HEK293 (cell line): ENCODE results near the gene ERI3.

ENCODE experiments used
- CTCF ChIA-PET: fragments of 350-600 bp; formaldehyde crosslinking; extraction: SDS; loops from one replicate; lab custom pipeline; 2021; ENCODE audit warnings: antibody characterized with exemption; lab: Yijun Ruan, JAX
- POLR2A ChIA-PET: fragments of 300-600 bp; formaldehyde crosslinking; extraction: SDS; loops from one replicate; lab custom pipeline; 2020; ENCODE audit warnings: antibody characterized with exemption, inconsistent platforms; lab: Yijun Ruan, JAX
- H3K27ac ChIP-seq: fragments of 200-500 bp; sonication (Bioruptor generic); 2 replicates; pipeline ENCODE4 v1.5.1; 2014; ENCODE audit warnings: low read depth, low read length, control low read depth, inconsistent platforms; ENCODE audit errors: extremely low read depth
- H3K36me3 ChIP-seq, 2 experiments: fragments of 200-500 bp in 1 of 2; sonication (Bioruptor generic) in 1 of 2; 1 replicate in 1 of 2; 2 replicates in 1 of 2; pipeline ENCODE4 v1.5.1; 2014 to 2017; ENCODE audit warnings: inconsistent platforms in 2 of 2, low read length in 2 of 2; ENCODE audit not compliant: control insufficient read depth in 2 of 2, insufficient read depth in 1 of 2
- H3K4me1 ChIP-seq: fragments of 200-500 bp; sonication (Bioruptor generic); 2 replicates; pipeline ENCODE4 v1.5.1; 2014; ENCODE audit warnings: mild to moderate bottlenecking, low read length, inconsistent platforms; ENCODE audit not compliant: control insufficient read depth, insufficient read depth
- H3K4me3 ChIP-seq: 2 replicates; pipeline ENCODE4 v1.5.1; 2011; ENCODE audit warnings: low read depth, mild to moderate bottlenecking, control low read depth, low read length, moderate library complexity
- H3K9me3 ChIP-seq: fragments of 200-500 bp; sonication (Bioruptor generic); 2 replicates; pipeline ENCODE4 v1.5.1; 2014; ENCODE audit warnings: low read depth, low read length, inconsistent platforms; ENCODE audit not compliant: control insufficient read depth, insufficient read depth
- GLIS1 ChIP-seq: fragments of 450-650 bp; formaldehyde crosslinking; IDR thresholded peaks from 2 replicates; pipeline ENCODE4 v1.5.1; 2016; ENCODE audit warnings: missing biosample characterization, missing genetic modification characterization
- HOXD13 ChIP-seq: sonication (generic); formaldehyde crosslinking; IDR thresholded peaks from 2 replicates; pipeline ENCODE4 v1.8.0; 2022; ENCODE audit warnings: missing genetic modification reagents, borderline replicate concordance
- ZIC2 ChIP-seq: fragments of 450-650 bp; formaldehyde crosslinking; IDR thresholded peaks from 2 replicates; pipeline ENCODE4 v1.5.1; 2016; ENCODE audit warnings: missing biosample characterization, missing genetic modification characterization
- ZNF140 ChIP-seq: fragments of 450-650 bp; formaldehyde crosslinking; IDR thresholded peaks from 2 replicates; pipeline ENCODE4 v1.5.1; 2016; ENCODE audit warnings: missing biosample characterization, missing genetic modification characterization
- ZNF239 ChIP-seq: fragments of 450-650 bp; formaldehyde crosslinking; IDR thresholded peaks from 2 replicates; pipeline ENCODE4 v1.5.1; 2016; ENCODE audit warnings: missing biosample characterization, missing genetic modification characterization
- ZNF292 ChIP-seq: fragments of 450-650 bp; formaldehyde crosslinking; IDR thresholded peaks from 2 replicates; pipeline ENCODE4 v1.5.1; 2016; ENCODE audit warnings: low read depth, missing biosample characterization, missing genetic modification characterization, borderline replicate concordance
- ZNF324 ChIP-seq: fragments of 450-650 bp; formaldehyde crosslinking; IDR thresholded peaks from 2 replicates; pipeline ENCODE4 v1.5.1; 2016; ENCODE audit warnings: missing biosample characterization, missing genetic modification characterization
- ZNF366 ChIP-seq: fragments of 450-650 bp; formaldehyde crosslinking; conservative IDR thresholded peaks from 2 replicates; pipeline ENCODE4 v1.5.1; 2016; ENCODE audit warnings: missing biosample characterization, missing genetic modification characterization
- ZNF37A ChIP-seq: fragments of 450-650 bp; IDR thresholded peaks from 2 replicates; pipeline ENCODE4 v1.5.1; 2018; ENCODE audit warnings: missing biosample characterization, missing genetic modification characterization
- ZNF629 ChIP-seq: fragments of 450-650 bp; formaldehyde crosslinking; IDR thresholded peaks from 2 replicates; pipeline ENCODE4 v1.5.1; 2017; ENCODE audit warnings: missing biosample characterization, missing genetic modification characterization
- ZNF658 ChIP-seq: fragments of 450-650 bp; formaldehyde crosslinking; IDR thresholded peaks from 2 replicates; pipeline ENCODE4; 2016; ENCODE audit warnings: missing biosample characterization, missing genetic modification characterization
- ZNF776 ChIP-seq: fragments of 450-650 bp; formaldehyde crosslinking; IDR thresholded peaks from 2 replicates; pipeline ENCODE4 v1.5.0; 2017; ENCODE audit warnings: missing biosample characterization, missing genetic modification characterization, borderline replicate concordance
- ZNF777 ChIP-seq: fragments of 450-650 bp; formaldehyde crosslinking; IDR thresholded peaks from 2 replicates; pipeline ENCODE4 v1.5.1; 2017; ENCODE audit warnings: missing biosample characterization, missing genetic modification characterization, borderline replicate concordance
- TF ChIP-seq, protein P1 (sequence below): fragments of 450-650 bp; formaldehyde crosslinking; IDR thresholded peaks from 2 replicates; pipeline ENCODE4 v1.5.1; 2016; ENCODE audit warnings: missing biosample characterization, missing genetic modification characterization
- TF ChIP-seq, protein P2 (sequence below): fragments of 450-650 bp; formaldehyde crosslinking; IDR thresholded peaks from 2 replicates; pipeline ENCODE4 v1.5.1; 2017; ENCODE audit warnings: missing biosample characterization, missing genetic modification characterization
- TF ChIP-seq, protein P3 (sequence below): fragments of 450-650 bp; formaldehyde crosslinking; IDR thresholded peaks from 2 replicates; pipeline ENCODE4 v1.5.1; 2016; ENCODE audit warnings: missing biosample characterization, missing genetic modification characterization
- TF ChIP-seq, protein P4 (sequence below): fragments of 450-650 bp; IDR thresholded peaks from 2 replicates; pipeline ENCODE4 v1.5.1; 2018; ENCODE audit warnings: missing biosample characterization, missing genetic modification characterization

ERI3 gene

DNA sequence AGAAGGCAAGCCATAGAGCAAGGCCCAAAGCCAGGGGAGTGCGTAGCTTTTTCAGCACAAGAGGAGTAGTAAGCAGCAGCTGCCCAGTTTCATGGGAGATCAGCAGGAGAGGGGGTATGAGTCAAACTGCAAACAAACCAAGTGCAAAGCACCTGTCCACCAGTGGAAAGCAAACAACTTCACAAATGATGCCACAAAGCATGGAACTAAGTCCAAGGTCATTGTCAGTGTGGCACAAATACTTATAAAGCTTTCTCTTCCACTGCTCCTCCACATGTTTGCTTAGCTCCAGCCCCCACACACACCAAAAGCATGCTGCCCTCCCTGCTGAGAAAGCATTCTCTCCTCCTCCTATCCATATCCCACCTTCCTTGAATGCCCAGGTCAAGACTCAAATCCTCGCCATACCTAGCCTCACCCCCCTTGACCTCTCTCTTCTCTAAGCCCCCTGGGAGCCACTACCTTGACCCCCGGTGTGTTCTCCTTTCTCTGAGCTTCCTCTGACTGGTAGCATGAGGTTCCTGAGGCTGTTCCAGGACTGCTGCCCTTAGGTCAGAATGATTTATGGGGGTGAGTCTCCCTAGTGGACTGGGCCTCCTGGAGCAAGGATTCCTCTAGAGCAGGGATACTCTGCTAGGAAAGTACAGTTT, 71.4 kb downstream of the ERI3 start:
- Histone ChIP-seq H3K4me3 (no peak overlapping the region), H3K36me3 (peaks cover 0 to 78% of the 10 kb centered on the region in 2 experiments; a peak in 2 of 3 replicates), H3K4me1 (no peaks in the 10 kb centered on the region), H3K27ac (no peak overlapping the region), H3K9me3 (no peaks in the 10 kb centered on the region)
- TF ChIP-seq GLIS1 (tag by site-specific recombination): 0 out of 2 replicates have a peak, but pooled peaks have one; percentile 6
- peak; percentile 43 for TF ChIP-seq ZIC2 (tag by site-specific recombination)
- TF ChIP-seq ZNF777 (tag by site-specific recombination): no peak
- ChIA-PET CTCF (no interaction called here), POLR2A (no interaction called here)

DNA sequence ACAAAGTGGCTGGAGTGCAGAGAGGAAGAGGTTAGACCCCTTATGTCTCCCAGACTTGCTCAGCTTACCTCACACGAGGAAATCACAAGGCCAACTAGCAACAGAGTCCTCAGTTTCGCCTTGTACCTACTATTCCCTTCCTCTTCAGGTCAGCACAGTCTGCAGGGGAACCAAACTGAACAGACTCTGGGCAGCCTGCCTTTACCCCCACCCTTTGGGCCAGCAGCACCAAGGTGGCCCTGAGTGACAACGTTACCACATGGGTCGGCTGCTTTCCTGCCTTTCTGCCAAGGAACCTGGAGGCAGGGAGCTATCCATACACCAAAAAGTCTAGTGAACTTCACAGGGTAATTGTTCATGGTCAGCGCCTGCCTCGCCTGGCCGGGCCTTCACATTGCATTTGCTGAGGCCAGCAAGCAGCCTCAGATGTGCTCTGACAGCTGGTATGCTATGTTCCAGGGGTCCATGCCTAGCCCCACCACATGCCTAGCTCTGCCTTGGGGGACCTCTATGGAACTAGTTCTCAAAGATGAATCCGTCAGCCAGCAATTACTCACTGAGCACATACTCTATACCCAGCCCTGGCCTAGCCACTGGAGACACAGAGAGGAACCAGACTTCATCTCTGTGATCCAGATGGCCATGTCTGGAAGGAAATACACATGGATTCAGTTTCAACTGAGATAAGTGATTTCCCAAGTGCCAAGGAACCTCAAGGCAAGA, 72.2 kb downstream of the ERI3 start:
- Histone ChIP-seq H3K4me3 (no peak overlapping the region), H3K27ac (no peak overlapping the region), H3K4me1 (no peaks in the 10 kb centered on the region)
- POLR2A ChIA-PET: no interaction called here
- CTCF ChIA-PET: interaction anchor here (0.8 kb wide), 1 partner anchor 10 kb away, joined by 3 read pairs; no protein-coding TSS in a partner anchor
- TF ChIP-seq ZNF37A (tag by site-specific recombination): no peak
- TF ChIP-seq, all 188 proteins: peak for 0
- H3K36me3 ChIP-seq: peaks cover 0 to 70% of the 10 kb centered on the region in 2 experiments; a peak in 2 of 3 replicates
- no peaks in the 10 kb centered on the region for H3K9me3 ChIP-seq

DNA sequence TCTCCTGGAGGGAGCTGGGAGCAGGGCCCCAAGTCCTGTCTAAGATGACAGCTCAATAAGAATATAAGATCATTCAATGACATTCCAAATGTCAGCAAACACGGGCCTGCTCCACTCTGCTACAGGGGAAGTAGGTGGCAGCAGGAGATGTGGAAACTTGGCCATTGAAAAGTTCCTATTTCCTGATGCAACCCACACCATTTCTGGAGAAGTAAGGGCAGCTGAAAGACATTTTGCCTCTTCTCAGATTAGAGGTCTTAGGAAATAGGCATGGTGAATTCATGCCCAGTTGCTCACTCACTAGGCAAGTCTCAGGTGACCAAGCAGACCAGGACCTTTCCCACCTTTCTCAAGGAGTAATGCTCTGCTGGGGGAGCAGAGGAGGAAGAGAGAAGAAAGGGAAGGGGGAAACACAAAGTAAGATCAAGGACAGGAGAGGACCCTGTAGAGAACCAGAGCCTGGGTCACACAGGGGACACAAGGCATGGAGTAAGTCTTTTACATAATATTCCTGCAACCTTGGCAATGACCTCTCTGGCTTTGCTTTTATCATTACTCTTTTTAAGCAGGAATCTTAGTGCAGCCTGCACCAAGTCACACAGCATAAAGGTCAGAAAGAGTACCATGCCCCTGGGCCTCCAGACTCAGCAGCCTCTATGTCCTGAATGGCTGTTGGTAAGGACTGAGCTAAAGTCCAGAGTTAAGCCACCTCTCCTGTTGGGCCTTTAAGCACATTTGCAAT, 72.9 kb downstream of the ERI3 start:
- H3K4me3 ChIP-seq: no peak overlapping the region
- POLR2A ChIA-PET: no interaction called here
- CTCF ChIA-PET: interaction anchor here (0.8 kb wide), 1 partner anchor 9 kb away, joined by 3 read pairs; no protein-coding TSS in a partner anchor
- no peaks in the 10 kb centered on the region for H3K4me1 ChIP-seq
- no peaks in the 10 kb centered on the region for H3K9me3 ChIP-seq
- H3K27ac ChIP-seq: no peak overlapping the region
- peaks cover 0 to 63% of the 10 kb centered on the region in 2 experiments; a peak in 2 of 3 replicates for H3K36me3 ChIP-seq
- TF ChIP-seq, protein P1, sequence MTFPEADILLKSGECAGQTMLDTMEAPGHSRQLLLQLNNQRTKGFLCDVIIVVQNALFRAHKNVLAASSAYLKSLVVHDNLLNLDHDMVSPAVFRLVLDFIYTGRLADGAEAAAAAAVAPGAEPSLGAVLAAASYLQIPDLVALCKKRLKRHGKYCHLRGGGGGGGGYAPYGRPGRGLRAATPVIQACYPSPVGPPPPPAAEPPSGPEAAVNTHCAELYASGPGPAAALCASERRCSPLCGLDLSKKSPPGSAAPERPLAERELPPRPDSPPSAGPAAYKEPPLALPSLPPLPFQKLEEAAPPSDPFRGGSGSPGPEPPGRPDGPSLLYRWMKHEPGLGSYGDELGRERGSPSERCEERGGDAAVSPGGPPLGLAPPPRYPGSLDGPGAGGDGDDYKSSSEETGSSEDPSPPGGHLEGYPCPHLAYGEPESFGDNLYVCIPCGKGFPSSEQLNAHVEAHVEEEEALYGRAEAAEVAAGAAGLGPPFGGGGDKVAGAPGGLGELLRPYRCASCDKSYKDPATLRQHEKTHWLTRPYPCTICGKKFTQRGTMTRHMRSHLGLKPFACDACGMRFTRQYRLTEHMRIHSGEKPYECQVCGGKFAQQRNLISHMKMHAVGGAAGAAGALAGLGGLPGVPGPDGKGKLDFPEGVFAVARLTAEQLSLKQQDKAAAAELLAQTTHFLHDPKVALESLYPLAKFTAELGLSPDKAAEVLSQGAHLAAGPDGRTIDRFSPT: no peak
- TF ChIP-seq ZNF292 (no peak), ZNF239 (tag by site-specific recombination) (no peak), HOXD13 (CRISPR knock-in tag) (no peak), ZNF776 (tag by site-specific recombination) (no peak), ZNF366 (no peak), ZNF629 (tag by site-specific recombination) (no peak), ZNF658 (tag by site-specific recombination) (no peak), ZNF140 (tag by site-specific recombination) (no peak), ZNF324 (no peak)
- TF ChIP-seq, protein P2, sequence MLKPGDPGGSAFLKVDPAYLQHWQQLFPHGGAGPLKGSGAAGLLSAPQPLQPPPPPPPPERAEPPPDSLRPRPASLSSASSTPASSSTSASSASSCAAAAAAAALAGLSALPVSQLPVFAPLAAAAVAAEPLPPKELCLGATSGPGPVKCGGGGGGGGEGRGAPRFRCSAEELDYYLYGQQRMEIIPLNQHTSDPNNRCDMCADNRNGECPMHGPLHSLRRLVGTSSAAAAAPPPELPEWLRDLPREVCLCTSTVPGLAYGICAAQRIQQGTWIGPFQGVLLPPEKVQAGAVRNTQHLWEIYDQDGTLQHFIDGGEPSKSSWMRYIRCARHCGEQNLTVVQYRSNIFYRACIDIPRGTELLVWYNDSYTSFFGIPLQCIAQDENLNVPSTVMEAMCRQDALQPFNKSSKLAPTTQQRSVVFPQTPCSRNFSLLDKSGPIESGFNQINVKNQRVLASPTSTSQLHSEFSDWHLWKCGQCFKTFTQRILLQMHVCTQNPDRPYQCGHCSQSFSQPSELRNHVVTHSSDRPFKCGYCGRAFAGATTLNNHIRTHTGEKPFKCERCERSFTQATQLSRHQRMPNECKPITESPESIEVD (tag by site-specific recombination): no peak
- TF ChIP-seq, protein P3, sequence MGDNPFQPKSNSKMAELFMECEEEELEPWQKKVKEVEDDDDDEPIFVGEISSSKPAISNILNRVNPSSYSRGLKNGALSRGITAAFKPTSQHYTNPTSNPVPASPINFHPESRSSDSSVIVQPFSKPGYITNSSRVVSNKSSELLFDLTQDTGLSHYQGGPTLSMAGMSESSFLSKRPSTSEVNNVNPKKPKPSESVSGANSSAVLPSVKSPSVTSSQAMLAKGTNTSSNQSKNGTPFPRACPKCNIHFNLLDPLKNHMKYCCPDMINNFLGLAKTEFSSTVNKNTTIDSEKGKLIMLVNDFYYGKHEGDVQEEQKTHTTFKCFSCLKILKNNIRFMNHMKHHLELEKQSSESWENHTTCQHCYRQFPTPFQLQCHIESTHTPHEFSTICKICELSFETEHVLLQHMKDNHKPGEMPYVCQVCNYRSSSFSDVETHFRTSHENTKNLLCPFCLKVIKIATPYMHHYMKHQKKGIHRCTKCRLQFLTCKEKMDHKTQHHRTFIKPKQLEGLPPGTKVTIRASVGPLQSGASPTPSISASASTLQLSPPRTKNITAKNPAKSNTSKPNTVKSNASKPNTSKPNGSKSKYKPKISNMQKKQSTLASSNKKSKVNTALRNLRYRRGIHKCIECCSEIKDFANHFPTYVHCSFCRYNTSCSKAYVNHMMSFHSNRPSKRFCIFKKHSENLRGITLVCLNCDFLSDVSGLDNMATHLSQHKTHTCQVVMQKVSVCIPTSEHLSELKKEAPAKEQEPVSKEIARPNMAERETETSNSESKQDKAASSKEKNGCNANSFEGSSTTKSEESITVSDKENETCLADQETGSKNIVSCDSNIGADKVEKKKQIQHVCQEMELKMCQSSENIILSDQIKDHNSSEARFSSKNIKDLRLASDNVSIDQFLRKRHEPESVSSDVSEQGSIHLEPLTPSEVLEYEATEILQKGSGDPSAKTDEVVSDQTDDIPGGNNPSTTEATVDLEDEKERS (tag by site-specific recombination): no peak
- TF ChIP-seq, protein P4, sequence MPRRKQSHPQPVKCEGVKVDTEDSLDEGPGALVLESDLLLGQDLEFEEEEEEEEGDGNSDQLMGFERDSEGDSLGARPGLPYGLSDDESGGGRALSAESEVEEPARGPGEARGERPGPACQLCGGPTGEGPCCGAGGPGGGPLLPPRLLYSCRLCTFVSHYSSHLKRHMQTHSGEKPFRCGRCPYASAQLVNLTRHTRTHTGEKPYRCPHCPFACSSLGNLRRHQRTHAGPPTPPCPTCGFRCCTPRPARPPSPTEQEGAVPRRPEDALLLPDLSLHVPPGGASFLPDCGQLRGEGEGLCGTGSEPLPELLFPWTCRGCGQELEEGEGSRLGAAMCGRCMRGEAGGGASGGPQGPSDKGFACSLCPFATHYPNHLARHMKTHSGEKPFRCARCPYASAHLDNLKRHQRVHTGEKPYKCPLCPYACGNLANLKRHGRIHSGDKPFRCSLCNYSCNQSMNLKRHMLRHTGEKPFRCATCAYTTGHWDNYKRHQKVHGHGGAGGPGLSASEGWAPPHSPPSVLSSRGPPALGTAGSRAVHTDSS (tag by site-specific recombination): no peak
